ENCODE data around the gene SEZ6L. TPM values are rescaled to one million over a fixed set of nuclear protein-coding genes. Genes with fewer than 3 reads are reported as not detected.
A peak's percentile ranks its signal among the peaks of the same experiment; 100 is the strongest.
"Not testable (repeated sequence)": the region's sequence is repeated elsewhere in the genome, so short reads cannot be mapped to it uniquely, and the experiment has no call there.

The SEZ6L gene
- total RNA-seq, 2 donors from 2014 or later = 0.09 to 0.14 TPM

- DNase-seq (ENCODE audit: low spot score) = peak; percentile 82
- intact Hi-C loops (cut with DNase I) = loop anchor here in 1 of 2 donors (5.0 kb wide), 1 partner anchor 64 kb away; no protein-coding TSS in a partner anchor
Measured at GRCh38 chr22:26398741-26399153, 229.5 kb downstream of the SEZ6L start.

- intact Hi-C loops (cut with DNase I) = loop anchor here in 1 of 2 donors (5.0 kb wide), 1 partner anchor 63 kb away; no protein-coding TSS in a partner anchor
- no peak for DNase-seq (ENCODE audit: low spot score)
Measured at GRCh38 chr22:26399289-26399688, 230.0 kb downstream of the SEZ6L start.

GRCh38 chr22:26401726-26402125 lies 232.5 kb downstream of the SEZ6L start:
- intact Hi-C loops (cut with DNase I) = loop anchor here in 1 of 2 donors (10.0 kb wide), 1 partner anchor 53 kb away; no protein-coding TSS in a partner anchor
- DNase-seq (ENCODE audit: low spot score) = no peak

- DNase-seq (ENCODE audit: low spot score) = no peak
Measured at GRCh38 chr22:26404851-26405421, 235.7 kb downstream of the SEZ6L start.

GRCh38 chr22:26406118-26406517 lies 236.9 kb downstream of the SEZ6L start:
- intact Hi-C loops (cut with DNase I) = loop anchor here in 1 of 2 donors (10.0 kb wide), 1 partner anchor 49 kb away; no protein-coding TSS in a partner anchor
- no peak for DNase-seq (ENCODE audit: low spot score)

More at GRCh38 chr22:26404851-26405421, 235.7 kb downstream of the SEZ6L start:
- intact Hi-C loops (cut with DNase I) = loop anchor here in 1 of 2 donors (10.0 kb wide), 1 partner anchor 50 kb away; no protein-coding TSS in a partner anchor

GRCh38 chr22:26408562-26409220 lies 239.4 kb downstream of the SEZ6L start:
- intact Hi-C loops (cut with DNase I) = loop anchor here in 1 of 2 donors (10.0 kb wide), 1 partner anchor 46 kb away; no protein-coding TSS in a partner anchor
- DNase-seq (ENCODE audit: low spot score) = not testable (repeated sequence)

- intact Hi-C loops (cut with DNase I) = loop anchor here in 1 of 2 donors (10.0 kb wide), 1 partner anchor 45 kb away; no protein-coding TSS in a partner anchor
- no peak for DNase-seq (ENCODE audit: low spot score)
Measured at GRCh38 chr22:26409719-26410335, 240.6 kb downstream of the SEZ6L start.

GRCh38 chr22:26410386-26410785 lies 241.1 kb downstream of the SEZ6L start:
- intact Hi-C loops (cut with DNase I) = no loop called here
- no peak for DNase-seq (ENCODE audit: low spot score)

GRCh38 chr22:26414347-26414746 lies 245.1 kb downstream of the SEZ6L start:
- no peak for DNase-seq (ENCODE audit: low spot score)
- intact Hi-C loops (cut with DNase I) = no loop called here

- intact Hi-C loops (cut with DNase I) = no loop called here
- DNase-seq (ENCODE audit: low spot score) = no peak
Measured at GRCh38 chr22:26416256-26416655, 247.0 kb downstream of the SEZ6L start.

- intact Hi-C loops (cut with DNase I) = no loop called here
- no peak for DNase-seq (ENCODE audit: low spot score)
Measured at GRCh38 chr22:26416670-26417276, 247.5 kb downstream of the SEZ6L start.

- no peak for DNase-seq (ENCODE audit: low spot score)
Measured at GRCh38 chr22:26417406-26417805, 248.1 kb downstream of the SEZ6L start.

GRCh38 chr22:26418620-26419019 lies 249.4 kb downstream of the SEZ6L start:
- DNase-seq (ENCODE audit: low spot score) = no peak
- intact Hi-C loops (cut with DNase I) = no loop called here

More at GRCh38 chr22:26417406-26417805, 248.1 kb downstream of the SEZ6L start:
- intact Hi-C loops (cut with DNase I) = no loop called here

- intact Hi-C loops (cut with DNase I) = no loop called here
- no peak for DNase-seq (ENCODE audit: low spot score)
Measured at GRCh38 chr22:26426924-26427323, 257.7 kb downstream of the SEZ6L start.

- peak; percentile 89 for DNase-seq (ENCODE audit: low spot score)
- intact Hi-C loops (cut with DNase I) = no loop called here
Measured at GRCh38 chr22:26428515-26429457, 259.5 kb downstream of the SEZ6L start, which contains the start of gene ASPHD2. Gene ASPHD2, plus strand, starts transcription at chr22:26429260. Its CDS starts 4,356 bp downstream, at chr22:26433616.

- DNase-seq (ENCODE audit: low spot score) = no peak
- intact Hi-C loops (cut with DNase I) = no loop called here
Measured at GRCh38 chr22:26429458-26430286, 260.4 kb downstream of the SEZ6L start.

GRCh38 chr22:26430600-26430999 lies 261.3 kb downstream of the SEZ6L start:
- intact Hi-C loops (cut with DNase I) = no loop called here

More at GRCh38 chr22:26430600-26430999, 261.3 kb downstream of the SEZ6L start:
- no peak for DNase-seq (ENCODE audit: low spot score)

Measured in posterior vena cava (tissue), 2 donors.